EH (cell line): ENCODE measurements around the gene CFAP251.
A peak's percentile ranks its signal among the peaks of the same experiment; 100 is the strongest.
"Not testable (repeated sequence)": the region's sequence is repeated elsewhere in the genome, so short reads cannot be mapped to it uniquely, and the experiment has no call there.

ENCODE experiments used
- DNase-seq: peaks from one replicate; pipeline ENCODE4 v3.0.0-alpha.2; 2015; ENCODE audit warnings: low read depth

Gene CFAP251

GRCh38 chr12:121974026-121974985 lies 55.9 kb downstream of the CFAP251 start:
- DNase-seq, result peak; percentile 16

GRCh38 chr12:121975021-121975420 lies 56.6 kb downstream of the CFAP251 start:
- no peak for DNase-seq

- DNase-seq, result no peak
These were observed 58.6 kb downstream of the CFAP251 start for GRCh38 chr12:121976950-121977349.

- peak; percentile 36 for DNase-seq
These were observed 61.9 kb downstream of the CFAP251 start for GRCh38 chr12:121980191-121980891.

GRCh38 chr12:121980892-121981272 lies 62.5 kb downstream of the CFAP251 start:
- no peak for DNase-seq

- no peak for DNase-seq
These were observed 63.1 kb downstream of the CFAP251 start for GRCh38 chr12:121981456-121981855.

GRCh38 chr12:121982950-121983349 lies 64.6 kb downstream of the CFAP251 start:
- no peak for DNase-seq

- no peak for DNase-seq
These were observed 65.3 kb downstream of the CFAP251 start for GRCh38 chr12:121983536-121984210.

GRCh38 chr12:121986489-121987245 lies 68.3 kb downstream of the CFAP251 start:
- DNase-seq, result no peak

GRCh38 chr12:121988519-121988918 lies 70.1 kb downstream of the CFAP251 start:
- not testable (repeated sequence) for DNase-seq

GRCh38 chr12:121989276-121990113 lies 71.1 kb downstream of the CFAP251 start:
- no peak for DNase-seq

- DNase-seq, result no peak
These were observed 71.8 kb downstream of the CFAP251 start for GRCh38 chr12:121990114-121990647.

GRCh38 chr12:121990692-121991603 lies 72.6 kb downstream of the CFAP251 start:
- peak; percentile 28 for DNase-seq

- DNase-seq, result peak; percentile 98
These were observed 73.9 kb downstream of the CFAP251 start for GRCh38 chr12:121992059-121992879.

GRCh38 chr12:121996050-121996944 lies 77.9 kb downstream of the CFAP251 start:
- DNase-seq, result peak; percentile 6

- peak; percentile 26 for DNase-seq
These were observed 78.7 kb downstream of the CFAP251 start for GRCh38 chr12:121996945-121997612.
